ENCODE measurements around the gene ZNF362. TPM values are rescaled to one million over a fixed set of nuclear protein-coding genes. Genes with fewer than 3 reads are reported as not detected.

ZNF362 gene
- total RNA-seq, 4 donors from 2014 or later, result 8.2 to 16.6 (median 11.1) TPM

DNA sequence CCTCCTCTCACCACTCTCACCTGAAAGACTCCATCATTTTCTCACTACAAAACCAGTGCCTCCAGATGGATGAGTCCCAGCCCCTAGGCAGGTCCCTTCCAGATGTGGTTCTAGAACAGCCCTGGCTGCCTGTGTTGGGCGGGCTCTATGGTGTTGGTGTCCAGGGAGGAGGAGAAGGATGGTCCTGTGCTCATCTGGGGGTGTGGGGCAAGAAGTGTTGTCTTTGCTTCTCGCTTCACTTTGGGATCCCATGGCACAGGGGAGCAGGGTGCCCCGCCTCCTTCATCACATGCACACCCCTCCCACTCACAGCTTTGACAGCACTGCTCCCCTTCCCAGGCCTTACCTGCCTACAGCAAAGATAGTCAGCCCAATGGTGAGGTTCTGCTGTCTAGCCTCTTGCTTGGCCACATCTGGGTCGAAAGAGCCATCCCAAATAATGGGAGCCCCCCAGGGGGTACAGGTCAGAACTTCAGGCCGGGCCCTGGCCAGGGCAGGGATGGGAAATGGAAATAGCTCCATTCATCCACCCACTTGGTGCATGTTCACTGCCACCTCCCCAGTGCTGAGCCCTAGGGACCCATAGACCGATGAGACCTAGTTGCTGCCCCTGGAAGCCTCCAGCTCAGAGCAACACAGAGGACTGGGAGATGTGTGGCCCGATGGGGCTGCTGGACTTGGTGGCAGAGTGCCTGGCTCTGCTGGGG is 55.6 kb downstream of the ZNF362 start:
- TF ChIP-seq, protein P1, sequence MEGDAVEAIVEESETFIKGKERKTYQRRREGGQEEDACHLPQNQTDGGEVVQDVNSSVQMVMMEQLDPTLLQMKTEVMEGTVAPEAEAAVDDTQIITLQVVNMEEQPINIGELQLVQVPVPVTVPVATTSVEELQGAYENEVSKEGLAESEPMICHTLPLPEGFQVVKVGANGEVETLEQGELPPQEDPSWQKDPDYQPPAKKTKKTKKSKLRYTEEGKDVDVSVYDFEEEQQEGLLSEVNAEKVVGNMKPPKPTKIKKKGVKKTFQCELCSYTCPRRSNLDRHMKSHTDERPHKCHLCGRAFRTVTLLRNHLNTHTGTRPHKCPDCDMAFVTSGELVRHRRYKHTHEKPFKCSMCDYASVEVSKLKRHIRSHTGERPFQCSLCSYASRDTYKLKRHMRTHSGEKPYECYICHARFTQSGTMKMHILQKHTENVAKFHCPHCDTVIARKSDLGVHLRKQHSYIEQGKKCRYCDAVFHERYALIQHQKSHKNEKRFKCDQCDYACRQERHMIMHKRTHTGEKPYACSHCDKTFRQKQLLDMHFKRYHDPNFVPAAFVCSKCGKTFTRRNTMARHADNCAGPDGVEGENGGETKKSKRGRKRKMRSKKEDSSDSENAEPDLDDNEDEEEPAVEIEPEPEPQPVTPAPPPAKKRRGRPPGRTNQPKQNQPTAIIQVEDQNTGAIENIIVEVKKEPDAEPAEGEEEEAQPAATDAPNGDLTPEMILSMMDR (IDR thresholded peaks at IDR 0.05; ENCODE audit: low read depth), result no peak

DNA sequence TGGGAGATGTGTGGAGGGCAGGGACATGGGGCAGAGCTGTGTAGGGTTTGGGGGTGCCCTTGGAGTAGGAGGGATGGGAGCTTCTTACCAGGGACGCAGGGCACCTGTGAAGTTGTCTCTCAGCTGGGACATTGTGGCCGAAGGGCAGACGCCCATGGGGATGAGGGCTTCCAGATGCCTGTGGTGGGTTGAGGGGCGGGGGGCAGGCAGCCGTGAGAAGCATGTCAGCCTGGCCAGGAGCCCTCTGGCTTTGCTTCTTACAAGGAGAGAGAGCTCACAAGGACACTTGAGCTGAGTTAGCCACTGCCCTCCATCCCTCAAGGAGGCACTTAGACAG is 56.1 kb downstream of the ZNF362 start:
- TF ChIP-seq, protein P1 (IDR thresholded peaks at IDR 0.05; ENCODE audit: low read depth), result no peak

DNA sequence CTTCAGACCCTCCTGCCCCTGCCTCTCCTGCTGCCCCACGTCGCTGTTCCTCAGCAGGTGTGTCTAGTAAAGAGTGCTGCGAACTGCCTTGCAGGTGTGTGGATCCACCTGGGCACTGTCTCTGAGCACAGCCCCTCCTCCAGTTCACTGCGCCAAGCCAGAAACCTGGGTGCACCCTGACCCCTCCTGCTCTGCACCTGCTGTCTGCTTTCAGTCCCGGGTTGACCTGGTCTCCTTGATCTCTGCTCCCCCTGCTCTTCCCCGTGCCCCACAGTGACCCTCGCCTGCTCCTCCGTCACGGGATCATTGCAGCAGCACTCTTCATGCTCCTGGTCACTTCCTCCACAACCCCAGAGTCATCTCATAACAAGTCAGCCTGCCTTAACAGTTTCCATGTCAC is 58.1 kb downstream of the ZNF362 start:
- TF ChIP-seq, protein P1 (IDR thresholded peaks at IDR 0.05; ENCODE audit: low read depth), result no peak

DNA sequence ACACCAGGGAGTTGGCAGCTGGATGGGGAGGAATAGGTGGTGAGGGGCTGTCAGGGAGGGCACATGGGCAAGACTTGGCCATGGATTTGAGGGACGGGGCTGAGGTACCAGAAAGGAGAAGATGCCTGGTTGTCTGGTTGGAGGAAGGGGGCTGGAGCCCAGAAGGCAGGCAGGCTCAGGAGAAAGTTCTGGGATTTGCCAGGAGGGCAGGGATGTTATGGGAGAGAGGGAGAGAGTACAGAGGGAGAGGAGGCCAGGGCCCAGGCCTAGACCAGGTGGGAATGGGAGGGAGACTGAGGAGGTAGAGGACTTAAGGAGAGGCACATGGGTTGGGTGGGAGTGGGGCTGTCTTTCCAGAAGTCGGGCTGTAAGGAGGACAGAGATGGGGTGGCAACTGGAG is 60.3 kb downstream of the ZNF362 start:
- TF ChIP-seq, protein P1 (IDR thresholded peaks at IDR 0.05; ENCODE audit: low read depth), result no peak

DNA sequence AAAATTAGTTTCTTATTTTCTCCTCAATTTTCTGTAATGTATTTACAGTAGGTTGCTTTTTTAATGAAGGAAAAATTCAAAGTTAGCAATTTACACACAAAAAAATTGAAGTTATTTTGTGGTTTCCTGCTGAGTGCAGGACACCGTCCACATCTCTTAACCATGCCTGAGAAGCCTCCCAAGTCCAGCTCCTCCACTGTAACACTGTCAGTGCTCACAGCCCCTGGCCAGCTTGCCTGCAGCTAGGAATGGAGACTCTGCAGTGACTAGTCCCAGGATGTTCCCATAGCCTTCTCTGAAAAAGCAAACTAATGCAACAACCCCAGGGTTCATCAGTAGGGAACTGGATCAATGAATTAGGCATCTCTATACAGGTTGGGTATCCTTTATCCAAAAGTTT is 61.1 kb downstream of the ZNF362 start:
- TF ChIP-seq, protein P1 (IDR thresholded peaks at IDR 0.05; ENCODE audit: low read depth), result no peak

DNA sequence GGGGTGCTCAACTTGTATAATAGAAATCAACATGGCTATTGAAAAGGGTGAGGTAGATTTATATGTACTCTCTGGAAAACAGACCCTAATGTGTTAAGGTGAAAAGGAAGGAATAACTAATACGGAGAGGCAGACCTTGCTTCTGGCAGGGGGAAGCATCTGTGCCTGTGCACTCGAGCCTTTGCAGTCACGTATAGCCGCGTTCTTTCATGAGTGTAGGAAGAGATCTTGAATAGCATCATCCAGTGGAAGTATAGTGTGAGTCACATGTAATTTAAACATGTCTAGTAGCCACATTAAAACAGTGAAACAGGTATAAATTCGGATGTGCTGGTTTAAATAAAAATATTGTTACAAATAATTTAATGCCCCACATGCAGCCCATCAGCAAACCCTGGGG is 61.7 kb downstream of the ZNF362 start:
- TF ChIP-seq, protein P1 (IDR thresholded peaks at IDR 0.05; ENCODE audit: low read depth), result no peak

DNA sequence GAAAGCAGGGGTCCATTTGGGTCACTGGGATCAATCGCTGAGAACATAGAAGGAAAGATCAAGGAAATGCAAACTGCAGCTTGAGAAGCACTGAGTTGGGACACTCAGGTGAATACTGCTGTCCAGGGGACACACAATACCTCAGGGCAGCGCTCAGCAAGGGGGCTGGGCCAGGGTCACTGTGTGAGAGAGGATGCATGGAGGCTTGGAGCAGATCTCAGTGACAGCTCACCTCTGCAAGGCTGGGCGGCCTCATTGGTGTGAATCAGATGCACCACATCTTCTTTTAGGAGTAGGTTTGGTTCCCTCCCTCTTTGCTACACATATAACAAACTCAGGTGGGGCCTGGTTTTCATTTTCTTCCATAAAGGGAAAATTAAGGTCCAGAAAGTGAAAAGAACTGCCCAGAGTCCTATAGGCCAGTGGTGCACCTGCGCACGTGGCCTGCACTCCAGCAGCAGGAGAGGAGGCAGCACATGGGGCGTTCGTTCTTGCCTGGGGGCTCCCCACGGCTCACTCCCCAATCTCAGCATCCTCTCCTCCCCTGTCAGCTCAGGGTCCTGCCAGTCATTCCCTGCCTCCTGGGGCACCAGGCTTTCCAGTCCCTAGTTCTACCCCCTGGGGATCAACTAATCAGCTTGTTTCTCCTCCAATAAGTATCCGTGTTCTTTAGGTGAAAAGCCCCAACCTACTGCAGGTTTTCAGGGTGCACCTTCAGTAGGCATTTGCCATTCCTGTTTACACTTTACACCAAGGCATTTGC is 63.1 kb downstream of the ZNF362 start:
- TF ChIP-seq, protein P1 (IDR thresholded peaks at IDR 0.05; ENCODE audit: low read depth), result no peak

All from subcutaneous adipose tissue (tissue), 4 donors.